Central memory CD4-positive, alpha-beta T cell (primary cell): Measurements from ENCODE around the gene CENPN.

Source experiments
- DNase-seq: peaks from one replicate; pipeline ENCODE4 v3.0.0; 2022

The CENPN gene

GRCh38 chr16:81035398-81035974, 28.5 kb downstream of the CENPN start, which contains the start of gene ATMIN:
TSS of gene ATMIN (plus strand) at chr16:81035842. CDS start at chr16:81035871, 29 bp downstream.
- peak; percentile 87 for DNase-seq

- peak; percentile 4 for DNase-seq
Observed at GRCh38 chr16:81035975-81036750, 29.1 kb downstream of the CENPN start.

- DNase-seq: no peak
Observed at GRCh38 chr16:81036751-81037350, 29.8 kb downstream of the CENPN start.

GRCh38 chr16:81040131-81040530, 33.1 kb downstream of the CENPN start:
- DNase-seq: no peak

GRCh38 chr16:81040842-81041241, 33.8 kb downstream of the CENPN start:
- DNase-seq: no peak

GRCh38 chr16:81041696-81042095, 34.7 kb downstream of the CENPN start:
- no peak for DNase-seq

- no peak for DNase-seq
Observed at GRCh38 chr16:81042821-81043220, 35.8 kb downstream of the CENPN start.

GRCh38 chr16:81053761-81054160, 46.7 kb downstream of the CENPN start:
- DNase-seq: no peak

GRCh38 chr16:81060576-81061306, 53.7 kb downstream of the CENPN start:
- no peak for DNase-seq

- DNase-seq: no peak
Observed at GRCh38 chr16:81061307-81061640, 54.3 kb downstream of the CENPN start.

- DNase-seq: no peak
Observed at GRCh38 chr16:81061871-81062608, 55.0 kb downstream of the CENPN start.

- no peak for DNase-seq
Observed at GRCh38 chr16:81066681-81067080, 59.7 kb downstream of the CENPN start.

- DNase-seq: no peak
Observed at GRCh38 chr16:81067166-81067565, 60.2 kb downstream of the CENPN start.

- DNase-seq: no peak
Observed at GRCh38 chr16:81069063-81069462, 62.0 kb downstream of the CENPN start.

- DNase-seq: no peak
Observed at GRCh38 chr16:81070979-81071378, 64.0 kb downstream of the CENPN start.

GRCh38 chr16:81071805-81072204, 64.8 kb downstream of the CENPN start:
- no peak for DNase-seq

GRCh38 chr16:81073560-81074330, 66.7 kb downstream of the CENPN start:
- DNase-seq: no peak

GRCh38 chr16:81076566-81077075, 69.6 kb downstream of the CENPN start:
- peak; percentile 92 for DNase-seq

- peak; percentile 95 for DNase-seq
Observed at GRCh38 chr16:81077076-81077940, 70.3 kb downstream of the CENPN start, which contains the start of gene C16orf46. TSS of gene C16orf46 (minus strand) at chr16:81077238. CDS start at chr16:81063955, 13,283 bp downstream.

- no peak for DNase-seq
Observed at GRCh38 chr16:81080233-81080632, 73.2 kb downstream of the CENPN start.

GRCh38 chr16:81081014-81081413, 74.0 kb downstream of the CENPN start:
- DNase-seq: no peak
